Measurements from ENCODE around the gene CDC25C. TPM values are rescaled to one million over a fixed set of nuclear protein-coding genes. Genes with fewer than 3 reads are reported as not detected.

The CDC25C gene
- polyA plus RNA-seq, 6 donors from 2014 or later, result 0.48 TPM; not detected in 5

GRCh38 chr5:138282920-138283742, 48.5 kb downstream of the CDC25C start:
- no peaks in the 10 kb centered on the region for H3K27me3 Mint-ChIP-seq
- peak; percentile 28 to 49 for ATAC-seq (ENCODE audit: low read depth in 2 of 2)
- no peak for DNase-seq
- H3K4me1 Mint-ChIP-seq, result peaks cover 0 to 2% (median 0%) of the 10 kb centered on the region in 3 donors
- H3K36me3 Mint-ChIP-seq, result no peaks in the 10 kb centered on the region
- no peak overlapping the region for H3K27ac Mint-ChIP-seq
- H3K9me3 Mint-ChIP-seq, result no peaks in the 10 kb centered on the region
- no peak overlapping the region for H3K4me3 Mint-ChIP-seq

DNA sequence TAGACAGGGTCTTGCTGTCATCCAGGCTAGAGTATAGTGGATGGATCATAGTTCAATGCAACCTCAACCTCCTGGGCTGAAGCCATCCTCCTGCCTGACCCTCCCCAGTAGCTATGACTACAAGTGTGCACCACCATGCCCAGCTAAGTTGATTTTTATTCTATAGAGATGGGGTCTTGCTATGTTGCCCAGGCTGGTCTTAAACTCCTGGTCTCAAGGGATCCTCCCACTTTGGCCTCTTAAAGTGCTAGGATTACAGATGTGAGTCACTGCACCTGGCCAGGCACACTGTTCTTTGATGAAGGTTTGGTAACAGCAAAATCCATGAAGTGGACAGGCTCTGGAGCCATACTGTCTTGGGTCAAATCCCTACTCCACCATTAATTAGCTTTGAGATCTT, 50.7 kb downstream of the CDC25C start:
- no peaks in the 10 kb centered on the region for H3K4me1 Mint-ChIP-seq
- ATAC-seq (ENCODE audit: low read depth in 2 of 2) (no peak), DNase-seq (no peak)
- no peaks in the 10 kb centered on the region for H3K36me3 Mint-ChIP-seq
- H3K9me3 Mint-ChIP-seq, result no peaks in the 10 kb centered on the region
- H3K4me3 Mint-ChIP-seq, result no peak overlapping the region
- no peak overlapping the region for H3K27ac Mint-ChIP-seq
- peaks cover 0 to 7% (median 2%) of the 10 kb centered on the region in 3 donors for H3K27me3 Mint-ChIP-seq

DNA sequence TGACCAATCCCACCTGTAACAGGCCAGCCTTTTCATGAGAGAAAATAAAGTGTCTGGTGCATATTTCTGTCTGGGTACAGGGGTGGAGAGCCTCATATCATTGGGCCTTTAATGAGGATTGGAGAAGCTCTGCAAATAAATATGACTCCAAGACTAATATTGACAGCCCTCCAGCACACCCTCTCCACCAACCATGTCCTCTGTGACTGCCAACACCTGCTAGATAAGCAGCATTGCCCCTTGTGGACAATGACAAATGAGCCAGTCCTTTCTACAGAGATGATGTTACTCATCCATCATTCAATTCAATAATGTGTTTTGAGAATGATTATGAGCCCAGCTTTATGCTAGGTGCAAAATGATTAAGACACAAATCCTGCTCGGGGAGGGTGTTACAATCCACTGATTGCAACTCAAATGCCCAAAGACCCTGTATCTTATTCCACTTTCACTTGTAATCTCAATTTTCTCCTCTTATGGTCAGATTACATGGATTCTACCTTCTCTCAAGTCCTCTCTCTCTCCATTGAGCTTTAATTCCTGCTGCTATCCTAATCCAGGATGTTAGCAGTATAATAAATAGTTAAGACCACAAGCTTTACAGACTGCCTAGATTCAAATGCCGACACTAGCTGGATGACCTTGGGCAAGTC, 55.1 kb downstream of the CDC25C start:
- no peak for ATAC-seq (ENCODE audit: low read depth in 2 of 2)
- H3K27me3 Mint-ChIP-seq, result peaks cover 25 to 30% (median 27%) of the 10 kb centered on the region in 3 donors
- DNase-seq, result no peak
- peaks cover 4 to 13% (median 9%) of the 10 kb centered on the region in 3 donors for H3K4me1 Mint-ChIP-seq
- no peaks in the 10 kb centered on the region for H3K36me3 Mint-ChIP-seq
- no peak overlapping the region for H3K4me3 Mint-ChIP-seq
- H3K27ac Mint-ChIP-seq, result no peak overlapping the region
- H3K9me3 Mint-ChIP-seq, result peaks cover 0 to 2% (median 0%) of the 10 kb centered on the region in 7 donors

DNA sequence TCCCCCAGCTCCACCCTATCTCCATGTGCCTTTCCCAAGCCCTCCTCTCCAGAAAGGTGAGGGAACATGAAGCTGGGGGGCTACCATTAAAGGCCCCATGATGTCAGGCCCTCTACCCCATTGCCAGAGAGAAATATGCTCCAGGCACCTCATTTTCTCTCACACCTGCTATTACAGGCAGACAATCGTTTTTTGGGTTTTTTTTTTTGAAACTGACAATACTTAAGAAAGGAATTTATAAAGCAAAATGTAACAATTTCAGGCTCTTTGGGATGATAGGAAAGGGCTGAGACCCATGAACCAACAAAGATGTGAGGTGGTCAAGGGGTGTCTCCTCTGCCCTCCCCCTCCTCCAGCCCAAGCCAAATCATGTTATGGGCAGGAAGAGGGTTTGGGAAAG, 55.7 kb downstream of the CDC25C start:
- Mint-ChIP-seq H3K27ac (no peak overlapping the region), H3K27me3 (peaks cover 25 to 30% (median 27%) of the 10 kb centered on the region in 3 donors), H3K36me3 (no peaks in the 10 kb centered on the region), H3K9me3 (peaks cover 0 to 2% (median 0%) of the 10 kb centered on the region in 7 donors), H3K4me1 (peaks cover 4 to 13% (median 9%) of the 10 kb centered on the region in 3 donors), H3K4me3 (peak overlapping the region in 3 of 8 donors; percentile 36 to 61 (median 61))
- no peak for ATAC-seq (ENCODE audit: low read depth in 2 of 2)
- DNase-seq, result no peak

- Mint-ChIP-seq H3K4me1 (peaks cover 4 to 13% (median 9%) of the 10 kb centered on the region in 3 donors), H3K27ac (no peak overlapping the region), H3K9me3 (peaks cover 0 to 2% (median 0%) of the 10 kb centered on the region in 7 donors), H3K4me3 (peak overlapping the region in 1 of 8 donors; percentile 61), H3K36me3 (no peaks in the 10 kb centered on the region), H3K27me3 (peaks cover 25 to 33% (median 27%) of the 10 kb centered on the region in 3 donors)
- DNase-seq, result no peak
- no peak for ATAC-seq (ENCODE audit: low read depth in 2 of 2)
Measured at GRCh38 chr5:138275379-138275782, 56.2 kb downstream of the CDC25C start.

DNA sequence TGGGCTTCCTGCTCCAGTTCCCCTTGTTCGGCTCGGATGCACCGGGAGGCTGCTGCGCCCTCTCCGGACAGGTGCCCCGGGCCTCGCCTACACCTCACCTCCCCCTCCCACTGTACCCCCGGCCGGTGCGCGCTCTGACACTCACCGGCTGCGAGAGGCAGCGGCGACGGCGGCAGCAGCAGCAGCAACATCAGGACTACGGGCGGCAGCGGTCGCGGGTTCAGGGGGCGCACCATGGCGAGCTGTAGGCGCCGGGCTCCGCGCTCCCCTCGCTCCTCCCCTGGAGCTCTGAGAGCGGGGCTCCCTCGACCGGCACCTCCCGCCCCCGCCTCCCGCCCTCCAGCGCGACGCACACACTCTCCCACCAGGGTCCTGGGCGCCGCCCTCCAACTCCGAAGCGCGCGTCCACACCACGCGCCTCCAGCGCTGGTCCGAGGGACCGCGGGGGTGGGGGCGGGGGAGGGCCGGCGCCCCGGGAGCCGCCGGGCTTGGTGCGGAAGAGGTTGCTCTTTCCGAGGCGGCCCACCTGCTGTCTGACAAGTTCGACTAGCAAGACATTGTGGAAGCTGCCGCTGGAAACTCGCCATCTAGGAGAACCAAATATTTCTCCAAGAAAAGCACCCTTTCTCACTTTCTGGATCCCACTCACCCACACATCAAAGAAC, 57.3 kb downstream of the CDC25C start, which contains the start of gene GFRA3:
GFRA3 (minus strand) TSS at position 433 of the 665 bp plus-strand sequence; CDS start at position 236, 197 bp downstream.
- Mint-ChIP-seq H3K4me1 (peaks cover 4 to 13% (median 9%) of the 10 kb centered on the region in 3 donors), H3K27me3 (peaks cover 25 to 39% (median 27%) of the 10 kb centered on the region in 3 donors), H3K4me3 (peak within 1 kb of the TSS in 7 of 8 donors; percentile 29 to 80 (median 61)), H3K9me3 (peaks cover 0 to 2% (median 0%) of the 10 kb centered on the region in 7 donors), H3K36me3 (no peaks in the 10 kb centered on the region), H3K27ac (peak within 1 kb of the TSS in 1 of 6 donors; percentile 66)
- peak; percentile 28 to 35 for ATAC-seq (ENCODE audit: low read depth in 2 of 2)
- no peak for DNase-seq

- Mint-ChIP-seq H3K4me3 (peak overlapping the region in 7 of 8 donors; percentile 29 to 70 (median 47)), H3K27me3 (peaks cover 25 to 39% (median 27%) of the 10 kb centered on the region in 3 donors), H3K36me3 (no peaks in the 10 kb centered on the region), H3K4me1 (peaks cover 4 to 13% (median 9%) of the 10 kb centered on the region in 3 donors), H3K9me3 (peaks cover 0 to 2% (median 0%) of the 10 kb centered on the region in 7 donors), H3K27ac (peak overlapping the region in 1 of 6 donors; percentile 66)
- ATAC-seq (ENCODE audit: low read depth in 2 of 2) (no peak), DNase-seq (no peak)
Measured at GRCh38 chr5:138273834-138274188, 57.8 kb downstream of the CDC25C start.

DNA sequence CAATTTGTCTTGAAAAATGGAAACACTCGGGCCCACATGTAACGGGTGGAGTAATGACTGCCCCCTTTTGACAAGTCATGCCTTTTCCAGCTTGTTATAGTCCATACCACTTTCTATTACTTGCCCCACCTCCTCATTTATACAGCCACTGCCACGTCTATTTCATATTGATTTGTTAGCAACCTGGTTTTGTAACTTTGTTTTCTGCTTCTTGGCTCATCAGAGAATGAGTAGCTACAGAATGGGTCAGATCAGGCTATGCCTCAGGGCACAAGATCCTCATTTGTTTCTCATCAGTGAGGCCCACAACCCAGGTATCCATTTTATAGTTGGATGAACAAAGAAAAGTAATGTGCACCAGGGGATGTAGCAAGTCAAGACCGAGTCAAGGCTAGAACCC, 58.9 kb downstream of the CDC25C start:
- H3K9me3 Mint-ChIP-seq, result peaks cover 0 to 2% (median 0%) of the 10 kb centered on the region in 7 donors
- no peaks in the 10 kb centered on the region for H3K36me3 Mint-ChIP-seq
- H3K4me3 Mint-ChIP-seq, result peak overlapping the region in 1 of 8 donors; percentile 17
- ATAC-seq (ENCODE audit: low read depth in 2 of 2) (no peak), DNase-seq (no peak)
- no peak overlapping the region for H3K27ac Mint-ChIP-seq
- peaks cover 4 to 13% (median 9%) of the 10 kb centered on the region in 3 donors for H3K4me1 Mint-ChIP-seq
- H3K27me3 Mint-ChIP-seq, result peaks cover 26 to 41% (median 34%) of the 10 kb centered on the region in 3 donors

DNA sequence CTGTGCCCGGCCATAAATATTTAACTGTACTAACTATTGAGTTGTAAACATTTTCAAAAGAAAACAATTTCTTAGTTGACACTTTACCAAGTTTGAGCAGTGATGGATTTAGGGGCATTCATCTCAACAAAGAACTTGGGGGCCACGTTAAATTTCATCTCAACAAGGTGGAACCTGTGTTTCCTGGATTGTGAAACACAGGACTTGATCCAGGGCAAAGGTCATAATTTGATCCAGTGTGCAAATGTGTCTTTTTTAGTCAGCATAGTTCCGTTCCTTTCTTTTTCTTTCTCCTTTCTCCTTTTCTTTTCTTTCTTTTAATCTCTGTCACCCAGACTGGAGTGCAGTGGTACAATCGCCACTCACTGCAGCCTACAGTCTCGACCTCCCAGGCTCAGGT, 60.3 kb downstream of the CDC25C start:
- Mint-ChIP-seq H3K9me3 (peaks cover 0 to 2% (median 0%) of the 10 kb centered on the region in 7 donors), H3K4me3 (peak overlapping the region in 1 of 8 donors; percentile 63), H3K36me3 (no peaks in the 10 kb centered on the region), H3K27ac (no peak overlapping the region), H3K27me3 (peaks cover 29 to 43% (median 37%) of the 10 kb centered on the region in 3 donors), H3K4me1 (peaks cover 4 to 13% (median 9%) of the 10 kb centered on the region in 3 donors)
- DNase-seq (no peak), ATAC-seq (ENCODE audit: low read depth in 2 of 2) (no peak)

DNA sequence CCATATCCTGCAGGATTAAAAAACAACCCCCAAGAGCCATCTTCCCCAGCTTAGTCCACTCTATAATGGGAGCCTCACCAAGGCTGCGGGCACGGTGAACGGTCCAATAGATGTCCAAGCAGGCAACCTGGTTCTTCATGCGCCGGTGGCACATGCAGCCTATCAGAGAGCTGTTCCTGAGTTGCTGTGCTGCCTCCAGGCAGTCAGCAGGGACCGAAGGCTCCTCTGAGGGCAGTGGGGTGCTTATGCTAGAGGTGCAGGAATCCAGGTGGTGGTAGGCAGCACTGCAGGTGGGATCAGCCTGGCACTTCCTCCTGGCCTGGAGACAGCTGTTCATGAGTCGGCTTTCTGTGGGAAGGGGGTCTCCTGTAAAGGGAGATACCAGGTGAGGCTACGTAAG, 67.4 kb downstream of the CDC25C start:
- H3K4me1 Mint-ChIP-seq, result no peaks in the 10 kb centered on the region

DNA sequence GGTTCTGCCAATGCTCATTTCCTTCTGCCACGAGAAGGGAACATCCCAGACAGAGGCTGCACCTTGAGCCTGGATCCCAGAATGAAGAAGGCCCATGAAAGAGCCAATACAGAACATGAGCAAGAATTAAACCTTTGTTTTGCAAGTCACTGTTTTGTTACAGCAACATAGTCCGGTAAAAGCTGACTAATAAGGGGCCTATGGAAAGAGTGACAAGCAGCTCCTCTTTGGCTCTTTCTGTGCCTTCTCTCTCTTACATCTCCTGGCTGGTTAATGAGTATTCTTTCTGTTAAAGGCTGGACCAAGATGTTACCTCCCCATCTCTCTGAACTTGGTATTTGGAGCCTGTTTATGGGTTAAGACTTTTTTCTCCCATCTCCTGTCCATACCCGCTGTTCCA, 68.0 kb downstream of the CDC25C start:
- Mint-ChIP-seq H3K27ac (no peak overlapping the region), H3K4me3 (no peak overlapping the region), H3K27me3 (peaks cover 20 to 38% (median 34%) of the 10 kb centered on the region in 3 donors), H3K36me3 (no peaks in the 10 kb centered on the region), H3K9me3 (peaks cover 0 to 3% (median 0%) of the 10 kb centered on the region in 7 donors), H3K4me1 (no peaks in the 10 kb centered on the region)
- no peak for DNase-seq
- ATAC-seq (ENCODE audit: low read depth in 2 of 2), result no peak

More for the DNA sequence above, 67.4 kb downstream of the CDC25C start:
- Mint-ChIP-seq H3K36me3 (no peaks in the 10 kb centered on the region), H3K9me3 (peaks cover 0 to 3% (median 0%) of the 10 kb centered on the region in 7 donors), H3K4me3 (no peak overlapping the region), H3K27me3 (peaks cover 19 to 32% (median 31%) of the 10 kb centered on the region in 3 donors), H3K27ac (no peak overlapping the region)
- ATAC-seq (ENCODE audit: low read depth in 2 of 2) (no peak), DNase-seq (no peak)

DNA sequence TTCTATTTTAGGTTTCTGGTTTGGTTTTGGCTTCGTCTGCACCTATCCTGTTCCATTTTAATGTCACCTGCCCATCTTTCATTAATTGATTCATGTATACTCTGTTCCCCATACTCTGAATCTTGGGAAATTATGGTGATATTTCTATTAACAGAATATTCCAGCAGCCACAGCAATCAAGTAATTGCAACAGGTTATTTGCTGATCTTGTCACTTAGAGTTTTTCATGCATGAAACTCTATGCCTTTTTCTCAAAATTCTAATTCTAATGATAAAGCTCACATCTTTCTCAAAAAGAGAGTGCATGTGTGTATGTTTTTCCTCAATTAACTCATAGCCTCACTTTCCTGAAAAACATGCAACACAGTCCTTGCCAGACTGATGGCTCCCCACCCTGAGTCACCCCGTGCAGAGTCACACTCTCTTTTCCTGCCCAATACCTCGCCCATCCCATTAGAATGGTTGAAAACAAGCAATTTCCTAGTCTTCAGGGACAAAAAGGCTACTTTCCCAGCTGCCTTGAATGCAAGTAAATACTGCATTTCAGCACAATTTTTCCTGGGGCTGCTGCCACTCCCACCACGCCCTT, 72.8 kb downstream of the CDC25C start:
- no peak overlapping the region for H3K27ac Mint-ChIP-seq
- no peak for DNase-seq
- no peak overlapping the region for H3K4me3 Mint-ChIP-seq

GRCh38 chr5:138257583-138257982, 74.0 kb downstream of the CDC25C start:
- DNase-seq, result no peak
- H3K9me3 Mint-ChIP-seq, result peaks cover 0 to 2% (median 0%) of the 10 kb centered on the region in 7 donors

More for the DNA sequence above, 72.8 kb downstream of the CDC25C start:
- ATAC-seq (ENCODE audit: low read depth in 2 of 2), result no peak
- Mint-ChIP-seq H3K27me3 (peaks cover 9 to 26% (median 21%) of the 10 kb centered on the region in 3 donors), H3K9me3 (peaks cover 0 to 2% (median 0%) of the 10 kb centered on the region in 7 donors), H3K4me1 (no peaks in the 10 kb centered on the region), H3K36me3 (no peaks in the 10 kb centered on the region)

More at GRCh38 chr5:138257583-138257982, 74.0 kb downstream of the CDC25C start:
- no peak for ATAC-seq (ENCODE audit: low read depth in 2 of 2)
- H3K27ac Mint-ChIP-seq, result no peak overlapping the region
- H3K4me3 Mint-ChIP-seq, result no peak overlapping the region
- peaks cover 9 to 31% (median 21%) of the 10 kb centered on the region in 3 donors for H3K27me3 Mint-ChIP-seq
- no peaks in the 10 kb centered on the region for H3K4me1 Mint-ChIP-seq
- H3K36me3 Mint-ChIP-seq, result no peaks in the 10 kb centered on the region

Data from naive B cell (primary cell).